Stimulated activated CD8-positive, alpha-beta memory T cell treated with anti-CD3 and anti-CD28 coated beads, Interleukin-4, amount 100 ng/mL, for 1 hour (primary cell): Measurements from ENCODE around the gene EXD2.
"Not testable (repeated sequence)": the region's sequence is repeated elsewhere in the genome, so short reads cannot be mapped to it uniquely, and the experiment has no call there.

Experiments
- DNase-seq, 2 donors: peaks; one replicate each; pipeline ENCODE4 v3.0.0-alpha.2; 2020; ENCODE audit warnings: low read depth in 2 of 2, low spot score in 1 of 2

The EXD2 gene

GRCh38 chr14:69275331-69275730 is 84.0 kb downstream of the EXD2 start:
- DNase-seq: no peak

GRCh38 chr14:69277356-69277755 is 86.1 kb downstream of the EXD2 start:
- not testable (repeated sequence) for DNase-seq

GRCh38 chr14:69280746-69281291 is 89.5 kb downstream of the EXD2 start:
- DNase-seq: no peak

- DNase-seq: no peak
Observed at GRCh38 chr14:69281450-69282169, 90.3 kb downstream of the EXD2 start.

GRCh38 chr14:69282448-69282847 is 91.2 kb downstream of the EXD2 start:
- DNase-seq: no peak

GRCh38 chr14:69284170-69284569 is 92.9 kb downstream of the EXD2 start:
- DNase-seq: no peak

GRCh38 chr14:69285661-69286255 is 94.5 kb downstream of the EXD2 start:
- DNase-seq: no peak

GRCh38 chr14:69287098-69288010 is 96.1 kb downstream of the EXD2 start:
- no peak for DNase-seq

GRCh38 chr14:69288011-69288771 is 96.9 kb downstream of the EXD2 start:
- no peak for DNase-seq

- no peak for DNase-seq
Observed at GRCh38 chr14:69288956-69289705, 97.8 kb downstream of the EXD2 start.

GRCh38 chr14:69289811-69290520 is 98.7 kb downstream of the EXD2 start:
- DNase-seq: no peak

GRCh38 chr14:69290881-69291280 is 99.6 kb downstream of the EXD2 start:
- not testable (repeated sequence) for DNase-seq

- DNase-seq: no peak
Observed at GRCh38 chr14:69291396-69291795, 100.1 kb downstream of the EXD2 start.

GRCh38 chr14:69291891-69292561 is 100.7 kb downstream of the EXD2 start:
- no peak for DNase-seq
